22Rv1 (cell line): Measurements from ENCODE around the gene COL13A1.

Source experiments
- H3K27ac ChIP-seq: fragments of 450-650 bp; 2 replicates; pipeline ENCODE4 v1.5.1; 2017
- CTCF ChIP-seq: fragments of 450-650 bp; IDR thresholded peaks from 2 replicates; pipeline ENCODE4 v1.5.1; 2017; ENCODE audit warnings: mild to moderate bottlenecking
- ZFX ChIP-seq: fragments of 450-650 bp; IDR thresholded peaks from 2 replicates; pipeline ENCODE4 v1.6.1; 2017; ENCODE audit warnings: antibody characterized with exemption, borderline replicate concordance

The COL13A1 gene

DNA sequence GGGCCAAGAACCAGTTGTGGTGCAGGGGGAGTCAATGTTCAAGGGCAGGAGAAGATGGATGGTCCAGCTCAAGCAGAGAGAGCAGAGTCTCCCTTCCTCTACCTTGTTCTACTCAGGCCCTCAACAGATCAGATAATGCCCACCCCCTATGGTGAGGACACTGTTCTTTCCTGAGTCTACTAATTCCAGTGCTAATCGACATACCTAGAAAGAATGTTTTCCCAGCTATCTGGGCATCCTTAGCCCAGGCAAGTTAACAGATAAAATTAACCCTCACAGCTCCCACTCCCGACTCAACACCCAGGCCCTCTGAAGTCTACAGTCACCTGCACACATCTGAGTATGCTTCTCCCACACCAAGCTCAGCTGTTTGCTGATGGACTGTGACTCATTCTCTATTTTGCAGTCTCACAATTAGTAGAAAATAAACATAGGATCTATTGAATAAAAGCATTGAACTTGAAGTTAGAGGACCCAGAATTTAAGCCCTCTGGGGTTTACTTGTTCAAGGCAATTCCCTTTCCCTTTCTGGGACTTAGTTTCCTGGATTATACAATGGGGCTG, 17.1 kb downstream of the COL13A1 start:
- H3K27ac ChIP-seq = no peak overlapping the region
- TF ChIP-seq CTCF (no peak), ZFX (no peak)

DNA sequence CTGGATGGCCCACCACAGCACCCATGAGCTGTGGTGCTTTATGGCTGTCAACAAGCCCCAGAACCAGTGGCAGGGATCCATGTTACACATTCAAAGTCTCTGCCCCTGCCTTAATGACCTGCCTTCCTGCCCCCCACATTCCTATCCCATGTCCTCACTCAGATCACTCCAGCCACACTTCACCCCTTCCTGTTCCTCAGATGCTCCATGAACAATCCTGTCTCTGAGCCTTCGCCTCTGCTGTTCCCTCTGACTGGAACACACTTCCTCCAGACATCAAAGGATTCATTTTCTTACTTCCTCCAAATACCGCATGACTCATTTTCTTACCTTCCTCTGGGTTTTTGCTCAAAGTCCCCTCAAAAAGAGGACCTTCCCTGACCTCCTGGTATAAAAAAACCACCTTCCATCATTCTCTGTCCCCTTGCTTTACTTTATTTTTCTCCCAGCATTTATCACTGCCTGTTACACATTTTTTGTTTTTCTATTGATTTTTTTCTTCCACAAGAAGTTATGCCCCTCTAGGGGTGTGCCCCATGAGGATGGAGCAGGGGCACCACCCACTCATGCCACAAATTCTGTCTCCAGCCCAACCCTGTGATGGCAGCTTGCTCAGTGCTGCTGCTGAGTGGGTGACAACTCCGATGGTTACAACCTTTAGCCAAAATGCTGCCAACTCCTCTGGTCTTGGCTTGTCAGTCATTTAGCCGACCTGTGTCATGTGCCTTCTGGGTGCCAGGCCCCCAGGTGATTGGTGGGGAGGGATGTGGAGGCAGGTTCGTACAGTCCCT, 18.2 kb downstream of the COL13A1 start:
- TF ChIP-seq CTCF (no peak), ZFX (no peak)
- no peak overlapping the region for H3K27ac ChIP-seq

DNA sequence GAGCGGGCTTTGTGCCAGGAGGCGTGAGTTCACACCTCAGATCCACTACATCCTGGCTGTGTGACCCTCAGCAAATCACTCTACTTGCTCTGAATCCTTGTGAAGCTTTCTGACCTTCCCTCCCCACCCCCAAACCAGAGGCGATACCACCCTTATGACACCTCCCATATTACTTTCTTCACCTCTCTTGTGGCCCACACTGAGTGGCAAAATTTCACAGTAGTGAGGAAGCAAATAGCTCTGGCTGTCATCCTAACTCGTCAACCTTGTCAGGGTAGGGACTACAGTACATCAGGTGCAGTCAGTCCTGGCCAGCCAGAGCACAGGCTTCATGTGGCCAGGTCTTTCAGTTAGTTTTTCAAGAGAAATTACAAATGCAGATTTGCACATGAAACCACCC, 19.1 kb downstream of the COL13A1 start:
- no peak for TF ChIP-seq CTCF
- TF ChIP-seq ZFX = no peak
- H3K27ac ChIP-seq = no peak overlapping the region

DNA sequence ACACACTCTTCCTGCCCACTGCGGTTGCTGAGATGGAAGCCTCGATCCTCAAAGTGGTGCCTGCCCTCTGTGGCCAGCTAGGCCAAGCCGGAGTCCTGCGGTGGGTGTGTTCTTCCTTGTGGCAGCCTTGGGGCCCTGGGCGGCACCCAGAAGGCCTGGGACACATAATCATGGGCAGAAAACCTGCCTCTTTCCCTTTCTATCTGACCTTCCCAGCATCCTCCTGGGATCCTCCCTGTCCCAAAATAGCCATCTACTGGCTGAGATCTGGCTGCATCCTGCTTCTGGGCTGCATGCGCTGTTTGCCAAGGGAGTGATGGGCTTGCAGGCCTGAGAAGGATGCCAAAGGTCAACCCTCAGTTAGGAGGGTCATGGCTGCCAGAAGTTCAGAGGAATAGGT, 23.9 kb downstream of the COL13A1 start:
- TF ChIP-seq ZFX = no peak
- TF ChIP-seq CTCF = no peak

DNA sequence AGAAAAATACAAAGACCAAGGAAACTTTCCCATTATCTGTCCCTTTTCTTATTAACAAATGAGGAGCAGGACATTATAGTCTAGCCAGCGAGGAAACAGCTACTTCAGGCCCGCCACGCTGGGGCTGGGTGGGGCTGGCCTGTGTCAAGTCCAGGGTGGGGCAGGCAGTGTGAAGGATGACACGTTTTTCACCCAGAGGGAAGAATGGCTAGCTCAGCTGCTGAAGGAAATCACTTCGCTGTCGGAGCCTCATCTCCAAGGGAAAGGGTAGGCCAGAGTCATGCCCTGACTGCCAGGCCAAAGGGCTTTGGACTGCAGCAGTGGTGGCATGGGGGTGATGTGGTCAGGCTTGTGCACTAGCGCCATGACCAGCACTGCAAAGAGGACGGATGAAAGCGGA, 24.4 kb downstream of the COL13A1 start:
- TF ChIP-seq ZFX (no peak), CTCF (no peak)
- no peak overlapping the region for H3K27ac ChIP-seq

More for the DNA sequence above, 23.9 kb downstream of the COL13A1 start:
- H3K27ac ChIP-seq = no peak overlapping the region

GRCh38 chr10:69826789-69827554, 25.3 kb downstream of the COL13A1 start:
- no peak overlapping the region for H3K27ac ChIP-seq
- TF ChIP-seq CTCF = no peak
